HUES6 (cell line): ENCODE data around the gene BTBD17.
A peak's percentile ranks its signal among the peaks of the same experiment; 100 is the strongest.

ENCODE experiments used
- H3K27ac ChIP-seq: 2 replicates; pipeline ENCODE4 v1.7.0; 2013; ENCODE audit warnings: low read depth, mild to moderate bottlenecking, low read length, inconsistent platforms
- H3K27me3 ChIP-seq: 2 replicates; pipeline ENCODE4 v1.6.1; 2013; ENCODE audit warnings: low read length; ENCODE audit not compliant: control insufficient read depth, insufficient read depth
- H3K36me3 ChIP-seq: 2 replicates; pipeline ENCODE4 v1.6.1; 2013; ENCODE audit warnings: low read length; ENCODE audit not compliant: control insufficient read depth, insufficient read depth
- H3K4me1 ChIP-seq: 2 replicates; pipeline ENCODE4 v1.6.1; 2013; ENCODE audit warnings: low read length; ENCODE audit not compliant: control insufficient read depth, insufficient read depth
- H3K4me3 ChIP-seq: 2 replicates; pipeline ENCODE4 v1.5.1; 2013; ENCODE audit warnings: low read depth, low read length
- H3K9ac ChIP-seq: one replicate; pipeline ENCODE4 v1.6.1; 2013; ENCODE audit warnings: mild to moderate bottlenecking, low read length
- H3K9me3 ChIP-seq: 2 replicates; pipeline ENCODE4 v1.6.1; 2013; ENCODE audit warnings: low read depth, low read length; ENCODE audit not compliant: control insufficient read depth, insufficient read depth

Gene BTBD17

DNA sequence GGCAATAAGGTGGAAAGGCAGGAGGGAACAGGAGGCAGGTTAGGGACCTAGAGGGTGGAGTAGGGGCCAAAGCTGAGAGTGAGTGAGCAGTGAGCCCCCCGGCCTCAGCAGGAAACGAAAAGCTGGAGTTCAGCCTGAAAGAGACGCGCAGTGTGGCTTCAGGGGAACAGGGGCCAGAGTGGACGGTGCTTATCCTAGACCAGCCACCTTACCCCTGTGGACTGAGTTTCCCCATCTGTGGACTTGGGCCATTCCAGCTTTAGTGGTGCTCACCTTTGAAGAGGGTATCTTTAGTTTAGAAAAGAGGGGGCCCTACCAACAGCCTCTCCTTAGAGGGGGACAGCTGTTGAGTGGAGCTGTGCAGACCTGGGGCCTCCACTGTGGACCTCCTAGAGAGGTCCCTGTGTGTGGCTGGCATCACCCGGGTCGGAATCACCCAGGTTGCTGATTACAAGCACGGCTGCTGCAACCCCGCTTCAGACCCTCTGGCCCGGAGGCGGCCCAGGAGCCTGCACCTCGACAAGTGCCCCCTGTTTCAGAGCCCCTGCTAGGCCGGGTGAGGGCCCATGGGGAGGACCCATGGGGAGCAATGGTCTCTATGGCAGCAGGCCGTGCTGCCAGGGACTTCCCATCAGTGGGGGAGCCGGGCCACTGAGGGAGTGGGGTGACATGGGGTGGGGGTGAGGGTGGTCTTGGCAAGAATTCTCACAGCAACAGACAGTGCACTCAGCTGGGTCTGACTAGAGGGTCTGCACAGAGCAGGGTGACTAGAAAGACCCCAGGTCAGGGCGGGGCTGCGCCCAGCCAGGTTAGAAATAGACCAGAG lies 8.2 kb upstream of the BTBD17 start:
- no peak overlapping the region for H3K9ac ChIP-seq
- no peak overlapping the region for H3K27ac ChIP-seq
- H3K4me3 ChIP-seq, result no peak overlapping the region
- H3K4me1 ChIP-seq, result peaks cover 8% of the 10 kb centered on the region
- peaks cover 30% of the 10 kb centered on the region for H3K27me3 ChIP-seq
- H3K9me3 ChIP-seq, result peaks cover 5% of the 10 kb centered on the region; the same call in 1 of the 2 replicates
- no peaks in the 10 kb centered on the region for H3K36me3 ChIP-seq

DNA sequence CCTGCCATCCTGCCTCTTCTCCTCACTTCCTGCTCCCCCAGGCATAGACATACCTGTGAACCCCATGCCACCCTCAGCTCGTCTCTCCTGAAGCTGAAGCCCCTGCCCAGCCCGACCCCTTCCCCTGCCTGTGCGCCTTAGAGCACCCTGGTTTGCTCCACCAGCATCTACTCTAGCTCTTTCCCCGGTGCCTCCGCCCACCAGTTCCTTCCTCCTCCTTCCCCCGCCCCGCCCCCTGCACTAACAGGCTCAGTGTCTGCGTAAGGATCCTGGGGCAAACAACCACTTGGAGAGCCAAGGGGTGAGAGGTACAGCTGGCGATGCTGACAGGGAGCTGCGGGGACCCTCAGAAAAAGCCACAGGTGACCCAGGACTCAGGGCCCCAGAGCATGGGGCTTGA lies 7.6 kb upstream of the BTBD17 start:
- Histone ChIP-seq H3K9me3 (peaks cover 5% of the 10 kb centered on the region; the same call in 1 of the 2 replicates), H3K4me1 (peaks cover 8% of the 10 kb centered on the region), H3K4me3 (no peak overlapping the region), H3K36me3 (no peaks in the 10 kb centered on the region), H3K27ac (no peak overlapping the region), H3K9ac (no peak overlapping the region), H3K27me3 (peaks cover 25% of the 10 kb centered on the region)

DNA sequence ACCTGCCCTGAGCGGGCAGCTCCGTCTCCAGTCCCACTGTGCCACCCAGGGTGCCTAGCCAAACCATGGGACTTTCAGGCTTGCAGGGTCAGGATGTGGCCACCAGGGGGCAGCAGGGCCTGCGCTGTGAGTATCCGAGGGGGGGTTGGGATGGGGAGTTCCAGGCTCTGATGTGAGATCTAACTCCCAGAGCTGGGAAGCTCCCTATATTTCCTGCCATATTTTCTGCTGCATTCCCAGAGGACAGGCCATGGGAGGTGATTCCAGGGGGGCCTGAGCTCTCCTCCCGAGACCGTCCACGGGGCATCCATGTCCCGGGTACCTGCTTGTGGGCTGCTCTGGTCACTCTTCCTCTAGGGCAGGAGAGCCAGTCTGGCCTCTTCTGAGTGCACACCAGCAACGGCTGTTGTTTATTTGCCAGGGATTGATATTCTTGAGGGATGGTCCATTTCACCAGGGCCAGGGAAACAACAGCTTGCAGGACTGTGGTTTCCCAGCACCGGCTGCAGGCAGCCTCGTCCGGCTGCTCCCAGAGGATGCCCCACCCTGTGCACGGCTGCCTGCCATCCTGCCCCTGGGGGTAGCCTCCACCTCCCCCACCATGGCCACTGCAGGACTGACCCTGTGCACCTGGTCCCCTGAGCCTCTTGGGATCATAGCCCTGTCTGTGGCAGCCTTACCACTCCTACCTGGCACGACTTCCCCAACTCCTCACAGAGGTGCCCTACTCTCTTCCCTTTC lies 6.8 kb upstream of the BTBD17 start:
- H3K36me3 ChIP-seq, result no peaks in the 10 kb centered on the region
- H3K9ac ChIP-seq, result no peak overlapping the region
- H3K27ac ChIP-seq, result no peak overlapping the region
- peaks cover 5% of the 10 kb centered on the region; the same call in 1 of the 2 replicates for H3K9me3 ChIP-seq
- peaks cover 18% of the 10 kb centered on the region for H3K27me3 ChIP-seq
- H3K4me1 ChIP-seq, result peaks cover 8% of the 10 kb centered on the region
- no peak overlapping the region for H3K4me3 ChIP-seq

DNA sequence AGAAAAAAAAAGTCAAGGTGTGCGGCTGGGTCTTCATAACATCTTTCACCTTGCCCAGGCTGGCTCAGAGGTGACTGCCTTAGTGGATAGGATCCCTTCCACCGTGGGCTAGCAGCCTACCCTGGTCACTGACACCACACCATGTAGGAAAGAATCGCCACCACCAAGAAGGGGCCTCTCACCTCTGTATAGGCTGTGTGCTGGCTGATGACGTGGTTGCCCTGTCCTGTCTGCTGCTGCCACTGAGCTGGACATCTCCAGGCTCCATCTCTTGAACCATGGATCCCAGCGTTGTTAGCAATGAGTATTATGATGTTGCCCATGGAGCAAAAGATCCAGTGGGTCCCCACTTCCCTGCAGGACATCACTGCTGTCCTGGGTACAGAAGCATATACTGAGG lies 5.5 kb upstream of the BTBD17 start, which contains the start of gene GPR142:
Gene GPR142, plus strand, starts transcription at position 301 of the 400 bp plus-strand sequence. CDS start 2,035 bp downstream, outside the sequence.
- Histone ChIP-seq H3K9ac (no peak within 1 kb of the TSS), H3K27ac (no peak within 1 kb of the TSS), H3K9me3 (peaks cover 3% of the 10 kb centered on the region; the same call in 1 of the 2 replicates), H3K4me3 (no peak within 1 kb of the TSS), H3K4me1 (peaks cover 13% of the 10 kb centered on the region), H3K36me3 (no peaks in the 10 kb centered on the region), H3K27me3 (peaks cover 25% of the 10 kb centered on the region)

DNA sequence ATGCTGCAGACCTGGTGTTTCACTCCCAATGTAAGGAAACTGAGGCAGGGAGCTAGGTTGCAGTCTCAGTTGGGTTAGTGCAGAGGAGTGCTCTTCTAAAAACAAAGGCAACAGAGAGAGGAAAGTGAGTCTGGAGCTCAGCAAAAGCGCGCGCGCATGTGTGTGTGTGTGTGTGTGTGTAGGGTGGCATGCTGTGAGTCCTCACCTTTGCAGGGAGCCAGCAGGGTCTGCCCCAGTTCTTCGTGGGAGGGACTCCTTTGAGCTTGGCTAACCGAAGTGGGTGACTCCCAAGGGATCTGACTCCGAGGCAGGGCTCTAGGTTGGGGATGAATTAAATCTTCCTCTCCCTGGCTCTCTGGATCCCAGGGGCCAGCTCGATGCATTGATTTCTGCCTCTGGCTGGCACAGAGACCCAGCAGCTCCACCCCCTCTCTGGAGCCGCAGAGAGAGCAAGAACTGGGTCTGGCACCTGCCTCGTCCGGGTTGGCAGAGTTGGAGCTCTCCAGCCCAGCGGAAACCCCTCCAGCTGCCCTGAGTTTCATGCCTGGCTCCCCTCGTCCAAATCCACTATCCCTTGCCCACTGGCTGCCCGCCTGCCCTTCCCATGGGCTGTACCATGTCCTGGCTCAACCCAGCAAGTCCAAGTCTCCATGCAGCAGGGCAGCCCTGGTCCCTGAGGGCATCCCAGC lies 1.3 kb upstream of the BTBD17 start:
- H3K9ac ChIP-seq, result no peak overlapping the region
- H3K4me1 ChIP-seq, result peaks cover 14% of the 10 kb centered on the region
- no peaks in the 10 kb centered on the region for H3K9me3 ChIP-seq
- no peak overlapping the region for H3K4me3 ChIP-seq
- peaks cover 40% of the 10 kb centered on the region for H3K27me3 ChIP-seq
- H3K36me3 ChIP-seq, result no peaks in the 10 kb centered on the region
- H3K27ac ChIP-seq, result no peak overlapping the region

DNA sequence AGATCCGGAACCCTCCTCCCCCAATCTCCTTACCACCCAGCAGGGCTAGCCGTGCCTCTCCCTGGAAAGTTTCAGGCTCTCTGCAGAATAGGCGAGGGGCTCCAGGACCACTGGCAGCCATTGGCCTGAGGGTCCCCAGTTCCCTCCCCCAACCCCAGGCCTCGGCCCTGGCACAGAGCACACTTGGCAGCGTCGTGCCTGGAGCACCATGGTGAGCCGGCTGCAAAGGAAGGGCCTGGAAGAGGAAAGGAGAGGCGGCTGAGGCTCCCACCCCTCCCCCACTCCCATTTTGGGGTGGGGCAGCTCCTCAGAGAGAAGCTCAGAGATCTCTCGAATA lies 369 bp upstream of the BTBD17 start:
- Histone ChIP-seq H3K27me3 (peaks cover 44% of the 10 kb centered on the region), H3K9me3 (no peaks in the 10 kb centered on the region), H3K9ac (no peak overlapping the region), H3K4me1 (peaks cover 14% of the 10 kb centered on the region), H3K27ac (no peak overlapping the region), H3K4me3 (no peak overlapping the region), H3K36me3 (no peaks in the 10 kb centered on the region)

DNA sequence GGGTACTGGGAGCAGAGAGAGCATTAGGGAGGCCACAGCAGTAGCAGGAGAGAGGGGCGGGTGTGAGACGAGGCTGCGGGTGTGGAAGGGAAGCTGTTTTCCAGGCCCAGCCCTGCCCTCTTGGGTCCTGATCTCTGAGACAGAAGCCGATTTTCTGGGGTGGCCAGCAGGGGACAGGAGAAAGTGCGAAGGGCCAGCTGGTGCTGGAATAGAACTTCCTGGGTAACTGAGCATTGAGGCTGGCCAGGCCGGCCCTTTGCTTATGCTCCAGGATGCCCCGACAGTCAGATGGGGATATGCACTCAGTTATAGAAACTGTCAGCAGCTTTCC lies 804 bp downstream of the BTBD17 start:
- Histone ChIP-seq H3K9me3 (no peaks in the 10 kb centered on the region), H3K36me3 (no peaks in the 10 kb centered on the region), H3K27me3 (peaks cover 56% of the 10 kb centered on the region), H3K4me1 (peaks cover 14% of the 10 kb centered on the region), H3K4me3 (no peak overlapping the region), H3K9ac (no peak overlapping the region), H3K27ac (no peak overlapping the region)

DNA sequence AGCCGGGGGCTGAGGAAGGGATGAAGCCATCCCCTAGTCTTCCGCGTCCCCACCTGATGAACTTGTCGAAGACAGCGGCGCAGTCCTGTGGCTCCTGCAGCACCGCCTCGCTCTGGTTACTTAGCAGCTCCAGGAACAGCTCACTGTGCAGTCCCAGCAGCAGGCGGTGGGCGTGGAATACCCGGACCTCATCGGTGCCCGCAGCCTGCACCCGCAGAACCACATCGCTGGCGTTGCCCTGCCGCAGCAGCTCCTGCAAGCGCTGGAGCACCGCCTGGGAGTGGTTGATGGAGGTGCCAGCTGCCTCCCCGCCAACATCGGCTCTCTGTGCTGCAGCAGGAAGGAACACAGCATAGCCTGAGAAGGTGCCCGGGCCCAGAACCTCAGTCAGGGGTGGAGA lies 1.8 kb downstream of the BTBD17 start:
- H3K27me3 ChIP-seq, result peaks cover 65% of the 10 kb centered on the region

DNA sequence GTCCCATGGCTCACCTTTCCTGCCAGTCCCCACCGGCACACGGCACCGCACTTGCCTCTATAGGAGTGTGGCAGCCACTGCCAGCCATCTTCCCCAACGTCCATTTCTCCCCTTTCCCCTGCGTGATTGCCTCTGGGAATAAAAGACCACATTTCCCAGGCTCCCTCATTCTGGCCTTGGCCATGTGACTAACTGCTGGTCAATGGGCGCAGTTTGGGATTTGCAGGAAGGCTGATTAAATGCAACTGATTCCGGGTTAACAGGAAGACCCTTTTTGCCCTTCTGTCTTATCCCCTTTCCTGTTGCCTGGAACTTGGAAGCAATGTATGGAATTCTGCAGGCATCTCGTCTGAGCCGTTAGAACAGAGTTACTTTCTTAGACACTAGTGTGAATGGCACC lies 3.0 kb downstream of the BTBD17 start:
- Histone ChIP-seq H3K27ac (no peak overlapping the region), H3K4me3 (no peak overlapping the region), H3K9ac (no peak overlapping the region), H3K9me3 (no peaks in the 10 kb centered on the region), H3K36me3 (no peaks in the 10 kb centered on the region), H3K27me3 (peaks cover 77% of the 10 kb centered on the region), H3K4me1 (peaks cover 14% of the 10 kb centered on the region)

More for the DNA sequence above, 1.8 kb downstream of the BTBD17 start:
- Histone ChIP-seq H3K9me3 (no peaks in the 10 kb centered on the region), H3K36me3 (no peaks in the 10 kb centered on the region), H3K4me1 (peaks cover 14% of the 10 kb centered on the region), H3K27ac (no peak overlapping the region), H3K9ac (no peak overlapping the region), H3K4me3 (no peak overlapping the region)

DNA sequence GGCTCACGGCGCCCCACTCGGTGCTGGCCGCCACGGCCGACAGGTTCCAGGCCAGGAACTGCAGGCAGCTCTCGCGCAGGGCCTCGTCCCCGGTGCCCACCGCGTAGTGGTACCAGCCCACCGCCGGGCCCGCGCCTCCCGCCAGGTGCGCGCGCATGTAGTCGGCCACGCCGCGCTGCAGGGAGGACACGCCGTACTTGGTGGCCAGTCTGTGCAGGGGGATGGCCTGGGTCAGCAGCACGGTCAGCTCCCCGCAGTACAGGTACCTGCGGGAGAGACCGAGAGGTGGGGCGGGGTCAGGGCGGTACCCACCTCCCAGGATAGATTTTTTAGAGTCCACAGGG lies 4.2 kb downstream of the BTBD17 start:
- Histone ChIP-seq H3K36me3 (no peaks in the 10 kb centered on the region), H3K27me3 (peaks cover 85% of the 10 kb centered on the region), H3K27ac (no peak overlapping the region), H3K4me1 (peaks cover 12% of the 10 kb centered on the region), H3K9me3 (no peaks in the 10 kb centered on the region), H3K4me3 (peak overlapping the region; percentile 60), H3K9ac (no peak overlapping the region)
